ENCODE measurements around the gene SWI5.
A peak's percentile ranks its signal among the peaks of the same experiment; 100 is the strongest.
"Not testable (repeated sequence)": the region's sequence is repeated elsewhere in the genome, so short reads cannot be mapped to it uniquely, and the experiment has no call there.

Gene SWI5

GRCh38 chr9:128276008-128276573 is at the start of gene SWI5:
SWI5 (plus strand) TSS chr9:128276276.
- peak; percentile 96 for DNase-seq

GRCh38 chr9:128226412-128226801 is 49.7 kb upstream of the SWI5 start:
- no peak for DNase-seq

- DNase-seq = not testable (repeated sequence)
These were observed 45.2 kb upstream of the SWI5 start for GRCh38 chr9:128230897-128231296.

- DNase-seq = no peak
These were observed 44.2 kb upstream of the SWI5 start for GRCh38 chr9:128231638-128232527.

GRCh38 chr9:128232528-128233428 is 43.3 kb upstream of the SWI5 start:
- no peak for DNase-seq

GRCh38 chr9:128233817-128234406 is 42.2 kb upstream of the SWI5 start:
- DNase-seq = no peak

GRCh38 chr9:128242124-128242523 is 34.0 kb upstream of the SWI5 start:
- DNase-seq = no peak

DNA sequence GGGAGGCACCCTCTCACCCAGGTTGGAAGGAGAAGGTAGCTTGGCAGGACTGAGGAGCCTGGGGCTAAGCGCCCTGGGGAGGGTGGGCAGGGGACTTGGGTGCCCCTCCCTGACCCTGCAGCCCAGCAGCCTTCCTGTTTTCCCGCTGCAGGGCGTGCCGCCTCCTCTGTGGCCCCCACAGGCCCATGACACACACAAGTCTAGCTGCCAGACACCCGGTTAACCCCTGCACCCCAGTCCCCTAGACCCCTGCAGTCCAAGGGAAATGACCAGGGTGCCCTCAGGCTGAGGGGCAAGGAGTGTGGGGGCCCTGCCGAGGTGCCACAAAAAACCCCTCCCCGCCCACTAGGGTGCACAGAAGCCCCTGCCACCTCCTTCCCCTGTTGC is 33.3 kb upstream of the SWI5 start:
- DNase-seq = no peak

GRCh38 chr9:128243215-128244018 is 32.7 kb upstream of the SWI5 start:
- DNase-seq = no peak

DNA sequence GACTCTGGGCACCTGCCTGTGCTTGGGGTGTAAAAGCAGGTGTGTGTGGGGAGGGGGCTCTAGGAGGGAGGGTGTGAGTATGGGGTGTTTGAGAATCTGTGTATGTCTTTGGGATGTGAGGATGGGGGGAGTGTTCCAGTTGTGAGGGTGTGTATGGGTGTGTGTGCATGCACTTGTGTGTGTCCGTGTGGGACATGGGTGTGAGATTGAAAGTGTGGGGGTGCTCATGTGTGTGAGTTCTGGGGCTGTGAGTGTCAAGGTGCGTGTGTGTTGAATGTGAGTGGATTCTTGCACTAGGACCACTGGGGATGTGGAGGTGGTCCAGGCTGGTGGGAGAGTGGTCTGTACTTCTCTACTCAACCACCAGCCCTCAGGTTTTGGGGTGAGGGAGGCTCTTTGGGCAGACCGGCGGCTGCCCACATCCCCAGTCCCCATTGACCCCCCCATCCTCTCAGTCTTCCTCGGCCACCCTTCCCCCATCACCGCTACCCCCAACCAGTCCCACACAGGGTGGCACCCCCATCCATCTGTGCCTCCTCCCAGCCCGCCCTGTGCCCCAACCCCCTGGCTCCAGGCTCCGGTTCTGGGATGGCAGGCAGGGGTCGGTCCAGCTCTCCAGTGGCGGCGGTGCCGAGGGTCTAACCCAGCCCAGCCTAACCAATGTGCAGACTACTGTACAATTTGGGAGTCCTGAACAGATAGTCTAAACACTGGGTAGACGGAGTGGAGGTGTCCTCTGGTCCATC is 31.8 kb upstream of the SWI5 start:
- DNase-seq = no peak

DNA sequence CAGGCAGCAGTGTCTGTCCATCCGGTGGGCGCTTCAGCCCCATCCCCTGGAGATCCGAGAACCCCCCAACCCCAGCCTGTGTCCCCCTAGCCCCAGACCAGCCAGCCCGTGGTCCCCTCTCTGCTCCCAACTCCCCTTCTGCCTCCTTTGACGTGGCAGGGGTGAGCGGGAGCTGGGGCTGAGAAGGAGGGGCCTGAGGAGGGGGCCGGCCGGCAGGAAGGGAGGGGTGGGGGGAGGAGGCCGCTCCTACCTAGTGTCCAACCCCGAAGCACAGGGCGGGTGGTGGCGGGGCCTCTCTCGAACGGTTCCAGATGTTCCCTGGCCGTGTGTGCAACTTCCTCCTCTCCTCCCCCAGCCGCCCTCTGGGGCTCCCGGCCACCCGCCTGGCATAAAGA is 31.2 kb upstream of the SWI5 start:
- DNase-seq = no peak

DNA sequence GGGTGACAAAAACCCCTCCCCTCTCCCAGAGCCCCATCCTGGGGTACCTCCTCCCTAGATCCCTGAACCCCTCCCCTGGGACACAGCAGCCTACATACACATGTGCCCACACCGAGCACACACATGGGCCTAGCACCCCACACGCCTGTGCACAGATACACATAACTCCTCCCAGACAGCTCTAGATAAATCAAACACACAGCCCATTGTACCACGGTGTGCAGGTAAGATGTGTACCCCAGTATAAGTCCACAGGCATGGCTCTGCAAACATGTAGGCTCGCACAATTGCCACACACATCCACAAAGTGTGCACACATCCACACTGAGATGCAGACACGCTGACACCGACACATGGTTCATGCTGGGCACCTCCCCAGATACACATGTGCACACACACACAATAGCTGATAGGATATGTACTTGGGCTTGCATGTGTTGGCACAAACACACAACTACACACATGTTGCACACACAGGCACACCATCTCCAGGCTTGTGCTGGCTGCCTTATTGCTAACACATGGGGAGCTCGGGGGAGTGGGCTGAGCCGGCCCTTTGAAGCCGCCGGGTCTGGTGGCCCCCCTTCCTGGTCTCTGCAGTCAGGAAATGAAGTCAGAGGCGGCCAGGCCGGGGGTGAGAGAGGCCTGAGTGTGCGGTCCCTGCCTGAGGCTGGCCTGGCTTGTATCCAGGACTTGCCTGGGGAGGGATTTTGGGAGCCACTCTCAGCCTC is 30.5 kb upstream of the SWI5 start:
- DNase-seq = no peak

DNA sequence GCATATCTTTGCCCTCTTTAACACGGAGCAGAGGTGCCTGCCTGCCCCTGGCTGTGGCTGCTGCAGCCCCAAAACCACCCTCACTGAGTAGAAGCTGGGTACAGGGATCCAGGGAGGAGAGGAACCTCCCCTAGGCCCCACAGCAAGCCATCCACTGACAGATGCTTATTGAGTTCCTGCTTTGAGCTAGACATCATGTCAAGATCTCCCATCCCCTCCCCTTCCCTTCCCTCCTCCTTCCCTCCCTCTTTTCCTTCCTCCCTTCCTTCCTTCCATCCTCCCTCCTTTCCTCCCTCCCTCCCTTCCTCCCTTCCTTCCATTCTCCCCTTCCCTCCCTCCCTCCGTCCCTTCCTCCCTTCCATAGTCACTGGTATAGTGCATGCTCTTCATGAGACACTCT is 29.6 kb upstream of the SWI5 start:
- no peak for DNase-seq

DNA sequence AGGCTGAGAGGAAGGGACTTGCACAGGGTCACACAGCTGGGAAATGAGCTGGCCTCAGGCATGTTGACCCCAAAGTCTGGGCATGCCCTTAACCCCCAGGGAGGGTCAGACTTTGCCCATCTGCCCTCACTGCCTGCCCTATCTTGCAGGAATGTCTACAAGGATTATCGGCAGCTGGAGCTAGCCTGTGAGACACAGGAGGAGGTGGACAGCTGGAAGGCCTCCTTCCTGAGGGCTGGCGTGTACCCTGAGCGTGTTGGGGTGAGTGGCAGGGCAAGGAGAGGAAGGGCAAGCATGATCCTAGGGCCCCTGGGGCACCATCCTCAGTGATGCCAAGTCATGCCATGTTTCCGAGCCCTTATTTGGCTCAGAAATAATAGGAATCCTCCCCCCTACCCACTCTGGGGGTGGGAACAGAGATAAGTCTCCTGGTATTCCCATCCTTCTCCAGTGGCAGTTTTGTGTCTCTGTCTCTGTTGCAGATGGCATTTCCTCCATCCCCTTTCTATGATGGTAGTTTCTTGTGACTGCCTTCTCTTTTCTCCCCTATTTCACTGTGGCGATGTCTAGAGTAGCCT is 28.8 kb upstream of the SWI5 start:
- DNase-seq = no peak

GRCh38 chr9:128249558-128249907 is 26.5 kb upstream of the SWI5 start:
- no peak for DNase-seq

GRCh38 chr9:128249908-128250838 is 25.9 kb upstream of the SWI5 start:
- no peak for DNase-seq

GRCh38 chr9:128250839-128251731 is 25.0 kb upstream of the SWI5 start:
- DNase-seq = no peak

DNA sequence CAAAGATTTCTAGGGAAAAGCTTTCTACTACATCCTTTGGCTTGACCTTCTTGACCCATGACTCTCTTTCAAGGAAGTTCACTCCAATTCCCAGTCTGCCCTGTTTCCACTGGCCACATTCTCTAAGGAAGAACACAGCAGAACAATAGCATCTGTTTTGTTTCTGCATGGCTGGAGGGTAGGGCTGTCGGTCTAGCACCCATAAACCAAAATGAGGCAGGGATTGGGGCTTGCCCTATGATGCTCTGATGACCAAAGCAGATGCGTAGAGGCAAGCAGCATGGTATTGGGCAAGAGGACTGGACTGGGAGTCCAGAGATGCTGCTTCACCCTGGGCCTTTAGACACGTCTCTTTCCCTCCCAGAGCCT is 24.4 kb upstream of the SWI5 start:
- DNase-seq = no peak

All from NCI-H524 treated with DMSO at 0.1 percent for 48 hours (cell line).